ENCODE data around the gene AGK.

AGK gene

GRCh38 chr7:141593134-141593533 lies 41.9 kb downstream of the AGK start:
- Histone ChIP-seq H3K4me1 (ENCODE audit: control insufficient read depth, insufficient read depth, low read length) (peaks cover 3% of the 10 kb centered on the region), H3K36me3 (ENCODE audit: control insufficient read depth, insufficient read depth, low read length) (no peaks in the 10 kb centered on the region), H3K27me3 (ENCODE audit: control insufficient read depth, insufficient read depth, low read length) (no peaks in the 10 kb centered on the region), H3K9ac (ENCODE audit: low read depth, low read length) (no peak overlapping the region), H3K4me3 (ENCODE audit: low read depth, low read length) (no peak overlapping the region), H3K9me3 (ENCODE audit: control insufficient read depth, insufficient read depth, low read length) (no peaks in the 10 kb centered on the region)

- H3K9me3 ChIP-seq (ENCODE audit: control insufficient read depth, insufficient read depth, low read length): no peaks in the 10 kb centered on the region
- H3K27me3 ChIP-seq (ENCODE audit: control insufficient read depth, insufficient read depth, low read length): no peaks in the 10 kb centered on the region
- no peak overlapping the region for H3K9ac ChIP-seq (ENCODE audit: low read depth, low read length)
- no peaks in the 10 kb centered on the region for H3K4me1 ChIP-seq (ENCODE audit: control insufficient read depth, insufficient read depth, low read length)
- H3K36me3 ChIP-seq (ENCODE audit: control insufficient read depth, insufficient read depth, low read length): no peaks in the 10 kb centered on the region
- H3K4me3 ChIP-seq (ENCODE audit: low read depth, low read length): no peak overlapping the region
Measured at GRCh38 chr7:141597966-141598365, 46.8 kb downstream of the AGK start.

GRCh38 chr7:141598408-141598807 lies 47.2 kb downstream of the AGK start:
- H3K9ac ChIP-seq (ENCODE audit: low read depth, low read length): no peak overlapping the region

DNA sequence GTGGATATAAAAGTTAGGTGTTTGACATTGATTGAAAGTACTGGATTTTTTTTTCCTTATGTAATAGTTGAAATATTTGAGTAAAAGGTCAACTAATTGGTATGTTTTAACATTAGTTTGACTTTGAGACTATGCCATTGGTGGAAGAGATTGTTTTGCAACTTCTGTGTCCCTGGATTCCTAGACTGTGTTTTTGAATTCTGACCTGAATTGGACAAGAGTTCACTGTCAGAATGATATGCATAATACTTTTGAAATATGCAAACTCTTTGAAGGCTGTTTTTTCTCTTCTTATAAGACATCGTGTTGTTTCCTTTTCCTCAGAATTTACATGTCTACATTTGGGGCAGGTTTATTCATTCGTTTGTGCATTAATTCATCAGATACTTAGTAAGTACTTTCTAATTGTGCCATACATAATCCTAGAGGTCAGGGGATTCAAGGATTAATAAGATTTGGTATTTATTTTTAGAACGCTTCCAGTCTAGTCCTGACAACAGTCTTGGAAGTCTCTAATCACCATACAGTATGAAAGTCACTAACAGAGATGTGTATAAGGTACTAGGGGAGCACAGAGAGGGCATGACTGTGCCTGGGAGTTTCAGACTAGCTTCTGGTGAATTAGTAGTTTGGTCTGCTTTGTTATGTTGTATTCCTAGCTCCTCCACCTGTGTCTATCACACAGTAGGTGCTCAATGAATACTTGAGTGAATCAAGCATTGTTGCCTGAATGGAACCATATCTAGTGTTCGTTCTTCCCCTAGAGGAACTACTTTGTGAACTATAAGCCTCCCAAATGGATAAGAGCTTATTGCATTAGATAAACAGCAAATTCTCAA lies 49.2 kb downstream of the AGK start:
- Histone ChIP-seq H3K9me3 (ENCODE audit: control insufficient read depth, insufficient read depth, low read length) (no peaks in the 10 kb centered on the region), H3K9ac (ENCODE audit: low read depth, low read length) (no peak overlapping the region), H3K27me3 (ENCODE audit: control insufficient read depth, insufficient read depth, low read length) (no peaks in the 10 kb centered on the region), H3K36me3 (ENCODE audit: control insufficient read depth, insufficient read depth, low read length) (no peaks in the 10 kb centered on the region), H3K4me1 (ENCODE audit: control insufficient read depth, insufficient read depth, low read length) (no peaks in the 10 kb centered on the region), H3K4me3 (ENCODE audit: low read depth, low read length) (no peak overlapping the region)

More at GRCh38 chr7:141598408-141598807, 47.2 kb downstream of the AGK start:
- no peak overlapping the region for H3K4me3 ChIP-seq (ENCODE audit: low read depth, low read length)
- no peaks in the 10 kb centered on the region for H3K27me3 ChIP-seq (ENCODE audit: control insufficient read depth, insufficient read depth, low read length)
- H3K36me3 ChIP-seq (ENCODE audit: control insufficient read depth, insufficient read depth, low read length): no peaks in the 10 kb centered on the region
- no peaks in the 10 kb centered on the region for H3K4me1 ChIP-seq (ENCODE audit: control insufficient read depth, insufficient read depth, low read length)
- no peaks in the 10 kb centered on the region for H3K9me3 ChIP-seq (ENCODE audit: control insufficient read depth, insufficient read depth, low read length)

GRCh38 chr7:141609576-141609975 lies 58.4 kb downstream of the AGK start:
- Histone ChIP-seq H3K36me3 (ENCODE audit: control insufficient read depth, insufficient read depth, low read length) (no peaks in the 10 kb centered on the region), H3K9me3 (ENCODE audit: control insufficient read depth, insufficient read depth, low read length) (no peaks in the 10 kb centered on the region), H3K27me3 (ENCODE audit: control insufficient read depth, insufficient read depth, low read length) (no peaks in the 10 kb centered on the region), H3K4me3 (ENCODE audit: low read depth, low read length) (no peak overlapping the region), H3K4me1 (ENCODE audit: control insufficient read depth, insufficient read depth, low read length) (no peaks in the 10 kb centered on the region), H3K9ac (ENCODE audit: low read depth, low read length) (no peak overlapping the region)

- H3K9ac ChIP-seq (ENCODE audit: low read depth, low read length): no peak overlapping the region
- H3K4me1 ChIP-seq (ENCODE audit: control insufficient read depth, insufficient read depth, low read length): no peaks in the 10 kb centered on the region
- no peaks in the 10 kb centered on the region for H3K27me3 ChIP-seq (ENCODE audit: control insufficient read depth, insufficient read depth, low read length)
- H3K4me3 ChIP-seq (ENCODE audit: low read depth, low read length): no peak overlapping the region
- H3K36me3 ChIP-seq (ENCODE audit: control insufficient read depth, insufficient read depth, low read length): no peaks in the 10 kb centered on the region
- H3K9me3 ChIP-seq (ENCODE audit: control insufficient read depth, insufficient read depth, low read length): no peaks in the 10 kb centered on the region
Measured at GRCh38 chr7:141610671-141611070, 59.5 kb downstream of the AGK start.

DNA sequence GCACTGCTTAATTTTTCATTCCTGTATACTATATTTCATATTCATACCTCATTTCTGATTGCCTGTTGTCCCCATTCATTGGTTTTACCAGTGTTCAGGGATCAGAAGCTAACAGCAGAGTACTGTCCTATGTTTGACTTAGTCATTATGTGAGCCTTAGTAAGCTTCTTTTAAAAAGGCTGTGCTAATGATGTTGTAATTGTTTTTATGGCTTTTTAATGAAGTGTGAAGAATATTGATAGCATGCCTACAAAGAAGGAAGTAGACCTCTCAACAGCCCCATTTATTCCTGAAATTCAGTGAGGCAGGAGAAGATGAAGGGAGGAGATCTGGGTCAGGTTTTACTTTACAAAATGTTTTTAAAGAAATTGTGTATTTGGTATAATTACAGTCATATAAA lies 61.7 kb downstream of the AGK start:
- Histone ChIP-seq H3K9ac (ENCODE audit: low read depth, low read length) (no peak overlapping the region), H3K4me3 (ENCODE audit: low read depth, low read length) (no peak overlapping the region), H3K27me3 (ENCODE audit: control insufficient read depth, insufficient read depth, low read length) (no peaks in the 10 kb centered on the region), H3K9me3 (ENCODE audit: control insufficient read depth, insufficient read depth, low read length) (no peaks in the 10 kb centered on the region), H3K4me1 (ENCODE audit: control insufficient read depth, insufficient read depth, low read length) (no peaks in the 10 kb centered on the region), H3K36me3 (ENCODE audit: control insufficient read depth, insufficient read depth, low read length) (no peaks in the 10 kb centered on the region)

- no peak overlapping the region for H3K9ac ChIP-seq (ENCODE audit: low read depth, low read length)
- no peaks in the 10 kb centered on the region for H3K36me3 ChIP-seq (ENCODE audit: control insufficient read depth, insufficient read depth, low read length)
- H3K9me3 ChIP-seq (ENCODE audit: control insufficient read depth, insufficient read depth, low read length): no peaks in the 10 kb centered on the region
- H3K4me1 ChIP-seq (ENCODE audit: control insufficient read depth, insufficient read depth, low read length): no peaks in the 10 kb centered on the region
- no peaks in the 10 kb centered on the region for H3K27me3 ChIP-seq (ENCODE audit: control insufficient read depth, insufficient read depth, low read length)
- no peak overlapping the region for H3K4me3 ChIP-seq (ENCODE audit: low read depth, low read length)
Measured at GRCh38 chr7:141617280-141617679, 66.1 kb downstream of the AGK start.

GRCh38 chr7:141619745-141620144 lies 68.5 kb downstream of the AGK start:
- no peaks in the 10 kb centered on the region for H3K4me1 ChIP-seq (ENCODE audit: control insufficient read depth, insufficient read depth, low read length)
- no peaks in the 10 kb centered on the region for H3K9me3 ChIP-seq (ENCODE audit: control insufficient read depth, insufficient read depth, low read length)
- no peak overlapping the region for H3K4me3 ChIP-seq (ENCODE audit: low read depth, low read length)
- no peaks in the 10 kb centered on the region for H3K27me3 ChIP-seq (ENCODE audit: control insufficient read depth, insufficient read depth, low read length)
- no peak overlapping the region for H3K9ac ChIP-seq (ENCODE audit: low read depth, low read length)
- peaks cover 3% of the 10 kb centered on the region for H3K36me3 ChIP-seq (ENCODE audit: control insufficient read depth, insufficient read depth, low read length)

GRCh38 chr7:141624763-141625162 lies 73.6 kb downstream of the AGK start:
- H3K27me3 ChIP-seq (ENCODE audit: control insufficient read depth, insufficient read depth, low read length): no peaks in the 10 kb centered on the region
- H3K9me3 ChIP-seq (ENCODE audit: control insufficient read depth, insufficient read depth, low read length): no peaks in the 10 kb centered on the region
- H3K4me1 ChIP-seq (ENCODE audit: control insufficient read depth, insufficient read depth, low read length): no peaks in the 10 kb centered on the region
- H3K36me3 ChIP-seq (ENCODE audit: control insufficient read depth, insufficient read depth, low read length): peaks cover 6% of the 10 kb centered on the region
- H3K9ac ChIP-seq (ENCODE audit: low read depth, low read length): no peak overlapping the region
- H3K4me3 ChIP-seq (ENCODE audit: low read depth, low read length): no peak overlapping the region

DNA sequence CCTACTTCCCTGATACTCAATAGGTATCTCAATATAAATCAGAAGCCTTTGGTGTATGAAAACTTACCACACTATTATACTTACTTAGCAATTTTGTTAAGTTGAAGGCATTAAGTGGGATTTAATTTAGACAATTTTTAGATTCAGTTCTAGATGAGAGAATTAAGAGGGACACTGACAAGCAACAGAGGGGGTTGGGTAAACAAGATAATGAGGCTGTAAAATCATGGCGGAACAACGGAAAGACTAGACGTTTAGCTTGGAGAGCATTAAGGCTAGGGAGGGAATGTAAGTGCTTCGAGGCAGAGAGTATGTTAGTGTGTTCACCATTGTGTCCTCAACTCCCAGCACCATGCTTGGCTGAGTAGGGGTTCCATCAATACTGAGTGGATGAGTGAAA lies 79.4 kb downstream of the AGK start:
- no peaks in the 10 kb centered on the region for H3K9me3 ChIP-seq (ENCODE audit: control insufficient read depth, insufficient read depth, low read length)
- H3K36me3 ChIP-seq (ENCODE audit: control insufficient read depth, insufficient read depth, low read length): no peaks in the 10 kb centered on the region
- no peak overlapping the region for H3K9ac ChIP-seq (ENCODE audit: low read depth, low read length)
- no peaks in the 10 kb centered on the region for H3K4me1 ChIP-seq (ENCODE audit: control insufficient read depth, insufficient read depth, low read length)
- no peaks in the 10 kb centered on the region for H3K27me3 ChIP-seq (ENCODE audit: control insufficient read depth, insufficient read depth, low read length)
- H3K4me3 ChIP-seq (ENCODE audit: low read depth, low read length): no peak overlapping the region

- no peaks in the 10 kb centered on the region for H3K9me3 ChIP-seq (ENCODE audit: control insufficient read depth, insufficient read depth, low read length)
- no peak overlapping the region for H3K4me3 ChIP-seq (ENCODE audit: low read depth, low read length)
- H3K27me3 ChIP-seq (ENCODE audit: control insufficient read depth, insufficient read depth, low read length): no peaks in the 10 kb centered on the region
- no peaks in the 10 kb centered on the region for H3K36me3 ChIP-seq (ENCODE audit: control insufficient read depth, insufficient read depth, low read length)
- H3K9ac ChIP-seq (ENCODE audit: low read depth, low read length): no peak overlapping the region
- H3K4me1 ChIP-seq (ENCODE audit: control insufficient read depth, insufficient read depth, low read length): no peaks in the 10 kb centered on the region
Measured at GRCh38 chr7:141631525-141631924, 80.3 kb downstream of the AGK start.
